Subcutaneous abdominal adipose tissue (tissue), 5 donors: ENCODE results near the gene PCDHB13.
"Not testable (repeated sequence)": the region's sequence is repeated elsewhere in the genome, so short reads cannot be mapped to it uniquely, and the experiment has no call there.

Source experiments
- H3K27ac ChIP-seq: one replicate; pipeline ENCODE4 v1.7.0; 2013; ENCODE audit warnings: low read depth, mild to moderate bottlenecking, inconsistent platforms, low read length, moderate library complexity
- H3K27me3 ChIP-seq, 5 donors: one replicate each; pipeline ENCODE4 v1.7.0; 2013; ENCODE audit warnings: low read length in 5 of 5, inconsistent platforms in 1 of 5; ENCODE audit not compliant: control insufficient read depth in 5 of 5, insufficient read depth in 4 of 5
- H3K36me3 ChIP-seq, 5 donors: one replicate each; pipeline ENCODE4 v1.7.0; 2013; ENCODE audit warnings: low read length in 5 of 5; ENCODE audit not compliant: control insufficient read depth in 5 of 5, insufficient read depth in 5 of 5
- H3K4me1 ChIP-seq, 5 donors: one replicate each; pipeline ENCODE4 v1.7.0; 2013; ENCODE audit warnings: low read length in 5 of 5, mild to moderate bottlenecking in 3 of 5, moderate library complexity in 1 of 5; ENCODE audit not compliant: control insufficient read depth in 5 of 5, insufficient read depth in 5 of 5
- H3K4me3 ChIP-seq, 5 donors: one replicate each; pipeline ENCODE4 v1.7.0; 2013; ENCODE audit warnings: low read length in 5 of 5, low read depth in 1 of 5
- H3K9ac ChIP-seq, 5 donors: one replicate each; pipeline ENCODE4 v1.7.0; 2013; ENCODE audit warnings: low read length in 5 of 5, mild to moderate bottlenecking in 4 of 5, moderate library complexity in 3 of 5
- H3K9me3 ChIP-seq, 5 donors: one replicate each; pipeline ENCODE4 v1.7.0; 2013; ENCODE audit warnings: low read length in 5 of 5; ENCODE audit not compliant: control insufficient read depth in 5 of 5
- donor health status: healthy.
- donor health status: healthy.
- donor health status: healthy.
- donor health status: healthy.
- donor health status: healthy.

PCDHB13 gene

GRCh38 chr5:141201646-141202045 lies 12.1 kb upstream of the PCDHB13 start:
- H3K9ac ChIP-seq, H3K4me1 ChIP-seq, H3K27me3 ChIP-seq, H3K27ac ChIP-seq, H3K4me3 ChIP-seq, H3K36me3 ChIP-seq: not testable (repeated sequence)
- peaks cover 22 to 41% (median 29%) of the 10 kb centered on the region in 5 donors for H3K9me3 ChIP-seq

- Histone ChIP-seq H3K4me1 (peaks cover 0 to 7% (median 0%) of the 10 kb centered on the region in 5 donors), H3K36me3 (no peaks in the 10 kb centered on the region), H3K9ac (no peak within 1 kb of the TSS), H3K27ac (no peak within 1 kb of the TSS), H3K9me3 (peaks cover 7 to 45% (median 18%) of the 10 kb centered on the region in 5 donors), H3K27me3 (no peaks in the 10 kb centered on the region), H3K4me3 (peak within 1 kb of the TSS; percentile 29 to 53 (median 44))
Measured at GRCh38 chr5:141208478-141208877, 5.2 kb upstream of the PCDHB13 start, which contains the start of gene PCDHB12. Gene PCDHB12 (plus strand): TSS chr5:141208719. CDS start chr5:141208908, 189 bp downstream.

- not testable (repeated sequence) for H3K36me3 ChIP-seq, H3K4me1 ChIP-seq, H3K9ac ChIP-seq, H3K27me3 ChIP-seq, H3K27ac ChIP-seq
- Histone ChIP-seq H3K4me3 (peak overlapping the region in 1 of 5 donors; percentile 22), H3K9me3 (peaks cover 11 to 49% (median 26%) of the 10 kb centered on the region in 5 donors)
Measured at GRCh38 chr5:141210281-141210680, 3.4 kb upstream of the PCDHB13 start.

- peaks cover 14 to 51% (median 29%) of the 10 kb centered on the region in 5 donors for H3K9me3 ChIP-seq
- H3K27ac ChIP-seq, H3K9ac ChIP-seq, H3K4me1 ChIP-seq, H3K4me3 ChIP-seq, H3K27me3 ChIP-seq, H3K36me3 ChIP-seq: not testable (repeated sequence)
Measured at GRCh38 chr5:141210849-141211248, 2.9 kb upstream of the PCDHB13 start.

GRCh38 chr5:141214583-141214982 lies 864 bp downstream of the PCDHB13 start:
- not testable (repeated sequence) for H3K27ac ChIP-seq, H3K36me3 ChIP-seq, H3K27me3 ChIP-seq, H3K9ac ChIP-seq, H3K4me1 ChIP-seq
- Histone ChIP-seq H3K9me3 (peaks cover 20 to 55% (median 33%) of the 10 kb centered on the region in 5 donors), H3K4me3 (peak overlapping the region in 4 of 5 donors; percentile 19 to 44 (median 30))

GRCh38 chr5:141215504-141215903 lies 1.8 kb downstream of the PCDHB13 start:
- H3K4me3 ChIP-seq: peak overlapping the region in 3 of 5 donors; percentile 24 to 44 (median 37)
- H3K4me1 ChIP-seq, H3K27me3 ChIP-seq, H3K27ac ChIP-seq, H3K9ac ChIP-seq, H3K36me3 ChIP-seq: not testable (repeated sequence)
- peaks cover 20 to 53% (median 35%) of the 10 kb centered on the region in 5 donors for H3K9me3 ChIP-seq

- Histone ChIP-seq H3K4me3 (peak overlapping the region in 1 of 5 donors; percentile 13), H3K9me3 (peaks cover 20 to 56% (median 38%) of the 10 kb centered on the region in 5 donors)
- not testable (repeated sequence) for H3K36me3 ChIP-seq, H3K9ac ChIP-seq, H3K4me1 ChIP-seq, H3K27me3 ChIP-seq, H3K27ac ChIP-seq
Measured at GRCh38 chr5:141216035-141216434, 2.3 kb downstream of the PCDHB13 start.

GRCh38 chr5:141223112-141223783 lies 9.5 kb downstream of the PCDHB13 start, which contains the start of gene PCDHB14:
Gene PCDHB14 (plus strand): TSS chr5:141223343. CDS start chr5:141223506, 163 bp downstream.
- Histone ChIP-seq H3K9ac (no peak within 1 kb of the TSS), H3K27me3 (no peaks in the 10 kb centered on the region), H3K9me3 (peaks cover 28 to 69% (median 52%) of the 10 kb centered on the region in 5 donors), H3K4me1 (peaks cover 0 to 7% (median 6%) of the 10 kb centered on the region in 5 donors), H3K4me3 (peak within 1 kb of the TSS; percentile 42 to 61 (median 56)), H3K27ac (no peak within 1 kb of the TSS), H3K36me3 (no peaks in the 10 kb centered on the region)

GRCh38 chr5:141224844-141225243 lies 11.1 kb downstream of the PCDHB13 start:
- not testable (repeated sequence) for H3K36me3 ChIP-seq, H3K27me3 ChIP-seq, H3K4me1 ChIP-seq, H3K27ac ChIP-seq, H3K9ac ChIP-seq
- peak overlapping the region in 1 of 5 donors; percentile 28 for H3K4me3 ChIP-seq
- peaks cover 27 to 58% (median 54%) of the 10 kb centered on the region in 5 donors for H3K9me3 ChIP-seq

- not testable (repeated sequence) for H3K9ac ChIP-seq, H3K27me3 ChIP-seq, H3K27ac ChIP-seq, H3K36me3 ChIP-seq, H3K4me1 ChIP-seq, H3K4me3 ChIP-seq
- peaks cover 27 to 54% (median 50%) of the 10 kb centered on the region in 5 donors for H3K9me3 ChIP-seq
Measured at GRCh38 chr5:141225421-141225820, 11.7 kb downstream of the PCDHB13 start.
